Measurements from ENCODE around the gene SLC37A3.

DNA sequence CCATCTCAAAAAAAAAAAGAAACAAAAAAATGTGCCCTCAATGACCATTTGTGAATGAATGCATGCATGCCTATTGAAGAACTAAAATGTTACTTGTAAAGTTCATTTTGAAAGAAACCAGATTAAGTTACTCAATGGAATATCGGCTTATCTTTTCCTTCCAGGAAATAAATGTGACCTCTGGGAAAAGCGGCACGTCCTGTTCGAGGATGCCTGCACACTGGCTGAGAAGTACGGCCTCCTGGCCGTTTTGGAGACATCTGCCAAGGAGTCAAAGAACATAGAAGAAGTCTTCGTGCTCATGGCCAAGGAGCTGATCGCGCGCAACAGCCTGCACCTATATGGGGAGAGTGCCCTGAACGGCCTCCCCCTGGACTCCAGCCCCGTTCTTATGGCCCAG is 27.4 kb upstream of the SLC37A3 start:
- TF ChIP-seq POLR2A (IDR thresholded peaks at IDR 0.05): no peak
- TF ChIP-seq, protein P1, sequence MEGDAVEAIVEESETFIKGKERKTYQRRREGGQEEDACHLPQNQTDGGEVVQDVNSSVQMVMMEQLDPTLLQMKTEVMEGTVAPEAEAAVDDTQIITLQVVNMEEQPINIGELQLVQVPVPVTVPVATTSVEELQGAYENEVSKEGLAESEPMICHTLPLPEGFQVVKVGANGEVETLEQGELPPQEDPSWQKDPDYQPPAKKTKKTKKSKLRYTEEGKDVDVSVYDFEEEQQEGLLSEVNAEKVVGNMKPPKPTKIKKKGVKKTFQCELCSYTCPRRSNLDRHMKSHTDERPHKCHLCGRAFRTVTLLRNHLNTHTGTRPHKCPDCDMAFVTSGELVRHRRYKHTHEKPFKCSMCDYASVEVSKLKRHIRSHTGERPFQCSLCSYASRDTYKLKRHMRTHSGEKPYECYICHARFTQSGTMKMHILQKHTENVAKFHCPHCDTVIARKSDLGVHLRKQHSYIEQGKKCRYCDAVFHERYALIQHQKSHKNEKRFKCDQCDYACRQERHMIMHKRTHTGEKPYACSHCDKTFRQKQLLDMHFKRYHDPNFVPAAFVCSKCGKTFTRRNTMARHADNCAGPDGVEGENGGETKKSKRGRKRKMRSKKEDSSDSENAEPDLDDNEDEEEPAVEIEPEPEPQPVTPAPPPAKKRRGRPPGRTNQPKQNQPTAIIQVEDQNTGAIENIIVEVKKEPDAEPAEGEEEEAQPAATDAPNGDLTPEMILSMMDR (IDR thresholded peaks at IDR 0.05): no peak
